Activated naive CD4-positive, alpha-beta T cell treated with anti-CD3 and anti-CD28 coated beads, Interleukin-2, amount 50 U/mL, for 16 hours (primary cell): ENCODE results near the gene RNF130.
"Not testable (repeated sequence)": the region's sequence is repeated elsewhere in the genome, so short reads cannot be mapped to it uniquely, and the experiment has no call there.

Source experiments
- DNase-seq: peaks from one replicate; pipeline ENCODE4 v3.0.0-alpha.2; 2020

Gene RNF130

DNA sequence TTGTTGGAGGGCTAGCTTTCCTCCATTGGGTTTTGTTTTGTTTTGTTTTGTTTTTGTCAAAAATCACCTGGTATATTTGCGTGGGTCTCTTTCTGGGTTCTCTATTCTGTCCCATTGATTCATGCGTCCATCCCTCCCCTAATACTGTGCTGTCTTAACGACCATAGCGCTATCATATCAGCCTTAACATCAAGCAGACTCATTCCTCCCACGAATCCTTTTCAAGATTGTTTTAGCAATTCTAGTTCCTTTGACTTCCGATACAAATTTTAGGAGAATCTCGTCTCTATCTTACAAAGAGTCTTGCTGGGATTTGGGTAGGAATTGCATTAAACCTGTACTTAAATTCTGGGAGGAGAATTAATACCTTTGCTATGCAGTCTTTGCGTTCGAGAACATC, 31.1 kb upstream of the RNF130 start:
- DNase-seq, result no peak

GRCh38 chr5:180101451-180102105, 30.0 kb upstream of the RNF130 start:
- DNase-seq, result no peak

- DNase-seq, result no peak
Observed at GRCh38 chr5:180100621-180101450, 29.3 kb upstream of the RNF130 start.

DNA sequence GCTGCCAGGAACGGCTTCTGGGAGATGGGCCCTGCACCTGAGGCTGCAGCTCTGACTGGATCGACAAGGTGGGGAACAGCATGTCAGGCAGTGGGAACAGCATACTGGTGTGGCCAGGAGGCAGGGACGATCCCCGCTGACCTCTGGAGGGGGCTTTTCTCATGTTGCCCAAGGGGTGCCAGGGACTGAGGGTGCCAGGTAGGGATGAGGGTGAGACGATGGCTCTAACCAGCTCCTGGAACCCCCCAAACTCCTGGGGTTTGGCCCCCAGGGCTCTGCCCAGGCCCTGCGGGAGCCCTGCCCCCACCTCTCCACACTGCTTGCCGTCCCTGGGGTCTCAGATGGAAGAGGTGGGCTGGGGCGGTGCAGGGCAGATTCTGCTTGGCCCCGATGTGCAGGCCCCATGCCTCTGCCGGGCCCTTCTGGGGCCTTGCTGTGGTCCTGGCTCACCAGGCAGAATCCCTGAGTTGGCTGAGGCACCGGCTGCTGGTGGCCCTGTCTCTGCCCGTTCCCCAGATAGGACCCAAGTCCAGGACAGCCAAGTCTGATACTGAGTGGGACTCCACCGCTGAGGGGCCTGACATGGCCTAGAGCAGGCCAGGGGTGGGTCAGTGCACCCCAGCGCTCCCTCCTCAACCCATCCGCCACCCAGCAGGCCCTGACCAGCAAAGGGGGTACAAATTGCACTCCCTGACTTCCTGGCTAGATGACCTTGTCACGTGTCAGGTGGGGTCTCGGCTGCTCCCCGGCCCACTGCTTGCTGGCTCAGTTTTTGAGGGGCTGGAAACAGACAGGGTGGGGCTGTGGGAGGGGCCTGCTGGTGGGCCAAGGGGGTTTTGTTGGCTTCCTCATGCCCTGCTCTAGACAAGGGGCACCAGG, 28.4 kb upstream of the RNF130 start:
- no peak for DNase-seq

GRCh38 chr5:180098991-180099732, 27.6 kb upstream of the RNF130 start:
- DNase-seq, result no peak

DNA sequence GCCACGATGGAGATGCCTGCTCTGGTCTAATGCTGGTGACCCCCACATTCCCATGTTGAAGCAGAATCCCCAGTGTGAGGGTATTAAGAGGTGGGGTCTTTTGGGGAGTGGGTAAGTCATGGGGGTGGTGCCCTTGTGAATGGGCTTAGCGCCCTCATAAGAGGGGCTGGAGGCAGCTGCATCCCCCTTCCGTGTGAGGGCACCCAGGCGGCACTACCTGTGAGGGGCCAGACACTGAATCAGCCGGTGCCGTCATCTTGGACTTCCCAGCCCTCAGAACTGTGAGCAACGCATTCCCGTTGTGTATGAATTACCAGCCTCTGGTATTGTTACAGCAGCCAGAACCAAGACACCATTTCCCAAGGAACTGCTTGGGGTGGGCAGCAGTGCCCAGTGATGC, 27.0 kb upstream of the RNF130 start:
- no peak for DNase-seq

DNA sequence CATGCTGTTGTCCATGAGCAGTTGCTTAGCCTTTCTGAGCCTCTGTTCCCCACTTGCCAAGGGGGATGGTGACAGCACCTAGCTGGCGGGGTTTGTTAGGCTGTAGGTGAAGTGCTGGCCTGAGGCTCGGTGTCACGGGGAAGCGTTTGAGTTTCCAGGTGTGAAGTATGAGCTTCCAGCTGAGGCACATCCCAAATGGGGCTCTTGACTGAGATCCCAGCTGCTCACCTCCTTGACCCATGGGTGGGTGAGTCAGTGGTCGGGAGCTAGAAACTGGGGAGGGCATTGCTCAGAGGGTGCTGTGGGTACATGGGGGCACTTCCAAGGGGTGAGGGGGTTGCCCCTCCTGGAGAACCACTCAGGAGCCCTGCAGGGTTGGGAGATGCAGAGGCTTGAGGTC, 26.4 kb upstream of the RNF130 start:
- no peak for DNase-seq

GRCh38 chr5:180097163-180097894, 25.8 kb upstream of the RNF130 start:
- DNase-seq, result no peak

- no peak for DNase-seq
Observed at GRCh38 chr5:180096616-180097015, 25.1 kb upstream of the RNF130 start.

GRCh38 chr5:180095545-180095944, 24.0 kb upstream of the RNF130 start:
- DNase-seq, result no peak

GRCh38 chr5:180093651-180094382, 22.3 kb upstream of the RNF130 start:
- no peak for DNase-seq

- no peak for DNase-seq
Observed at GRCh38 chr5:180093241-180093640, 21.7 kb upstream of the RNF130 start.

GRCh38 chr5:180090769-180091546, 19.4 kb upstream of the RNF130 start:
- no peak for DNase-seq

DNA sequence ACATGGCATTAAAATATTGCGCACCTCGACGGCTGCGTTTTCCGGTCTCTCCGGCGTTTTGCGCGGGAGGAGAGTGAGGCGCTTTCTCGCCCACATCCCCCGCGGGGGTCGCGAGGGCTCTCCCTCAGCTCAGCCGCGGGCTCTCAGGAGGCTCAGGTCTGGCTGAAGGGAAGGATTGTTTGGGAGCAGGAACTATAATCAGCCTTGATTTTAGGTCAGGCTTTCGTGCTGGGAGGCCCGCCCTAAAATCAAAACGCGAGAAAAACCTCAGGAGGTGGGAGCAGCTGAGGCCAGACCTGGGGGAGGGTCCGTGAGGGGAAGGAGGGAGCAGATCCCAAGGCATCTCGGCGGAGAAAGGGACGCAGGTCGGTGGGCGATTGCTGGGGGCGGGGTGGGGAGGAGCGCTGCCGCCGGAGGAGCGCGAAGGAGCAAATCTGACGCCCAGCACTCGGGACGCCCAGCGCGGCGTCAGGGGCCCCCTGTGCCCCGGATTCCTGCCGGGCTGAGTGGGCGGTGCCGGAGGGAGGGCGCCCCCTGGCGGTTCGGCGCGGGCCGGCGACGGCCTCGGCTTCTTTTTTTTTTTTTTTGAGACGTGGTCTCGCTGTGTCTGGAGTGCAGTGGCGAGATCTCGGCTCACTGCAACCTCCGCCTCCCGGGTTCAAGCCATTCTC, 18.7 kb upstream of the RNF130 start:
- DNase-seq, result peak; percentile 84

DNA sequence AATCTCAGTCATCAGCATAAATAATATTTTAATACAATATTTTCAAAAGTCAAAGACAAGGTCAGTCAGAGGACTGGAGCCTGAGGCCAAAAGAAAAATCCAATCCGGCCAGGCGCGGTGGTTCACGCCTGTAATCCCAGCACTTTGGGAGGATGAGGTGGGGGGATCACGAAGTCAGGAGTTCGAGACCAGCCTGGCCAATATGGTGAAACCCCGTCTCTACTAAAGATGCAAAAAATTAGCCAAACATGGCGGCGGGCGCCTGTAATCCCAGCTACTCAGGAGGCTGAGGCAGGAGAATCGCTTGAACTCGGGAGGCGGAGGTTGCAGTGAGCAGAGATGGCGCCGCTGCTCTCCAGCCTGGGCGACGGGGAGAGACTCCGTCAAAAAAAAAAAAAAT, 18.1 kb upstream of the RNF130 start:
- DNase-seq, result not testable (repeated sequence)

DNA sequence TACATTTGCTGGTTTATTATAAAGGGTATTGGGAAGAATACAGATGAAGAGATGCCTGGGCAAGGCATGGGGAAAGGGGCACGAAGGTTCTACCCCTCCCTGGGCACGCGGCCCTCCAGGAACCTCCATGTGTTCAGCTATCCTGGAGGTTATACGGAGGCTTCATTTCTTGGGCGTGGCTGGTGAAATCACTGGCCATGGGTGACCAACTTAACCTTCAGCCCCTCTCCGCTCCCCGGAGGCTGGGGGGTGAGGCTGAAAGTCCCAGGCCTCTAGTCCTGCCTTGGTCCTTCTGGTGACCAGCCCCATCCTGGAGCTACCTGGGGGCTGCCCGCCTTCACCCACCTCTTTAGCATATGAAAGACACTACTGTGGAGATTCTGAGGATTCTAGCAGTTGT, 17.0 kb upstream of the RNF130 start:
- no peak for DNase-seq

DNA sequence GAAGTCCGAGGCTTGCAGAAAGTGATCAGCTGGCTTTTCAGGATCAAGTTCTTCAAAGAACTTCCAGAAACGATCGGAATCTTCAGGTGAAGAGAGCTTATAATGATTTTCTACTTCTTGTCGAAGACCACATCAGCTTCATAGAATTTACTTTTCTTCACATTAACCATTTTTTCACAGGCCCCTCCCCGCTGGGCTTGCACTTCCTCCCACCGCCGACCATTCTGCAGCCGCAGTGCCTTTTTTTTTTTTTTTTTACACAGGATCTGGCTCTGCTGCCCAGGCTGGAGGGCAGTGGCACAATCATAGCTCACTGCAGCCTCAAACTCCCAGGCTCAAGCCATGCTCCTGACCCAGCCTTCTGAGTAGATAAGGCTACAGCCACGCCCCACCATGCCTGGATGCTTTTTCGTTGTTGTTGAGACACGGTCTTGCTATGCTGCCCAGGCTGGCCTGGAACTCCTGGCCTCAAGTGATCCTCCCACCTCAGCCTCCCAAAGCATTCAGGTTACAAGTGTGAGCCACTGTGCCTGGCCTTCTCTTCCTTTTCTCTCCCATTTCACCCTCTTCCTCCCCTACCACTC, 15.3 kb upstream of the RNF130 start:
- DNase-seq, result no peak

DNA sequence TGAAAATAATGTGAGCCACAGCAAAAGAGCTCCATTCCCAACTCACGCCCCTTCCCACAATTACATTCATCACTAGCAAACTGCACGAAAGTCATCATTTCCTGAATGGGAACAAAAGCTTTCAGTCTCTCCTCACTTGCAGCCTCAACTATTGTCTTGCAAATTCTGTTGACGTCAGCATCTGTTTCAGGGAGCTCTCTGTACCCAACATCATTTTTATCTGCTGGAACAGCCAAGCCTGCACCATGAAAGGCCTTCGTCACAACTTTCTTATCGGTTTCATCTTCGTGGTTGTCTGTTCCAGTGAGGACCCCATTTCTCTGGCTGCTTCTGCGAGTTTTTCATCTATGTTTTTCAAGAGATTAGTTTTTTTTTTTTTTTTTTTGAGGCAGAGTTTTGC, 14.3 kb upstream of the RNF130 start:
- DNase-seq, result no peak
